Esophagus (tissue), 2 donors: ENCODE measurements around the gene GJA5. TPM values are rescaled to one million over a fixed set of nuclear protein-coding genes. Genes with fewer than 3 reads are reported as not detected.

Experiments
- H3K27ac ChIP-seq, 2 donors: one replicate each; pipeline ENCODE4 v1.5.1; 2013; ENCODE audit warnings: low read depth in 2 of 2, mild to moderate bottlenecking in 2 of 2, inconsistent platforms in 1 of 2, low read length in 1 of 2, moderate library complexity in 1 of 2
- H3K27me3 ChIP-seq, 2 donors: one replicate each; pipeline ENCODE4 v1.6.1; 2013; ENCODE audit warnings: low read length in 2 of 2, control low read depth in 1 of 2, mild to moderate bottlenecking in 1 of 2; ENCODE audit not compliant: insufficient read depth in 2 of 2, control insufficient read depth in 1 of 2
- H3K36me3 ChIP-seq, 2 donors: one replicate each; pipeline ENCODE4 v1.6.1; 2013; ENCODE audit warnings: low read length in 1 of 2; ENCODE audit not compliant: control insufficient read depth in 2 of 2, insufficient read depth in 2 of 2
- H3K4me1 ChIP-seq, 2 donors: one replicate each; pipeline ENCODE4 v1.6.1; 2013; ENCODE audit warnings: low read length in 1 of 2; ENCODE audit not compliant: control insufficient read depth in 2 of 2, insufficient read depth in 2 of 2
- H3K4me3 ChIP-seq, 2 donors: one replicate each; pipeline ENCODE4 v1.5.1; 2013; ENCODE audit warnings: low read length in 2 of 2, mild to moderate bottlenecking in 2 of 2, low read depth in 1 of 2, moderate library complexity in 1 of 2
- H3K9me3 ChIP-seq, 2 donors: one replicate each; pipeline ENCODE4 v1.6.1; 2013; ENCODE audit warnings: mild to moderate bottlenecking in 2 of 2, low read depth in 1 of 2, low read length in 1 of 2, moderate library complexity in 1 of 2; ENCODE audit not compliant: control insufficient read depth in 2 of 2, insufficient read depth in 1 of 2
- WGBS, 2 donors: extraction: QIAGEN DNeasy Blood & Tissue Kit; methylation state at CpG; one replicate each; pipeline ENCODE4 v1.1.7; 2013; 5-methylcytosine and 5-hydroxymethylcytosine counted together
- polyA plus RNA-seq, 2 donors: library from polyadenylated mRNA; stranded (reverse); fragments of 200-250 nt; gene quantifications; one replicate each; pipeline ENCODE4 v1.2.3, GENCODE V29; 2013
- donor health status: healthy with polysubstance abuse.
- donor health status: Bipolar disorder and iron deficiency.

The GJA5 gene
- polyA plus RNA-seq, 2 donors: 0.37 to 1.4 TPM

DNA sequence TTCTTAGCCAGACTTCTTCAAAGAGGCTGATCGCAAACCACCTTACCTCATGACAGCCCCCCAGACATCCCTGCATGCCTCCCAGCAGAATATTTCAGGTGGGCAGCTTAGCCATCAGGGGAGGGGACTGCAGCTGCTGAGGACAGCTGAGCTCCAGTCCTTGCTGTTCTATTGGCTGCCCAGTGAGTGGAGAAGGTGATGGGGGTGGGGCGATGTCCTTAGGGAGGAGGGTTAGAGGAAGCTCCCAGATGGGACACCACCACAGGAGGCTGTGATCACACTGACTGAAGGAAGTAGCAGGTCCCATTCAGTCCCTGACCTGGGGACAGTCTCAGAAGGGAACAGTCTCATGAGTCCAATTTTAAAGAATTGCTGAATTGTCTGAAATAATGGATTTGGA, 38.3 kb downstream of the GJA5 start:
- H3K27me3 ChIP-seq: no peaks in the 10 kb centered on the region
- no peak overlapping the region for H3K4me3 ChIP-seq
- H3K9me3 ChIP-seq: no peaks in the 10 kb centered on the region
- 86 to 97% methylated on average over 2 of the region's 2 CpGs for WGBS, 2 donors
- H3K27ac ChIP-seq: no peak overlapping the region
- H3K4me1 ChIP-seq: peaks cover 2 to 15% of the 10 kb centered on the region in 2 donors
- no peaks in the 10 kb centered on the region for H3K36me3 ChIP-seq

DNA sequence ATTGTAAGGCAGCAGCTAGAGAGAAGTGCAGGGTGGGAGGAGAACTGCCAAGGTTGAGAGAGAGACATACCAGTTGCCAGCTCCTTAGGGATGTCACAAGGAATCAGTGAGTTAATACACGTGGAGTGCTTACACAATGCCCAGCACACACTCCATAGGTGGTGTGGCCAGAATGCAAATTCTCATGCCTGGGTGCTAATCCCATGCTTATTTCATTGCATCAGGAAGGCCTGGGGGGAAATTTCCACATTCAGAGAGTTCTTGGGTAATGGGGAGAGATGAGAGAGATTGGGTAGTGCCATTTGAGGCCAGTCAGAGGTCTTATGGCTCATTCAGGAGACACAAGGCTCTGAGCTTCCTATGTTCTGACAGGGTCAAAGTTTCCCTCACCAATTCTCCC, 38.7 kb downstream of the GJA5 start:
- Histone ChIP-seq H3K27me3 (no peaks in the 10 kb centered on the region), H3K4me3 (no peak overlapping the region), H3K27ac (no peak overlapping the region), H3K36me3 (no peaks in the 10 kb centered on the region), H3K4me1 (peaks cover 2 to 15% of the 10 kb centered on the region in 2 donors), H3K9me3 (no peaks in the 10 kb centered on the region)
- WGBS, 2 donors: 49 to 56% methylated on average over 1 of the region's 1 CpG

DNA sequence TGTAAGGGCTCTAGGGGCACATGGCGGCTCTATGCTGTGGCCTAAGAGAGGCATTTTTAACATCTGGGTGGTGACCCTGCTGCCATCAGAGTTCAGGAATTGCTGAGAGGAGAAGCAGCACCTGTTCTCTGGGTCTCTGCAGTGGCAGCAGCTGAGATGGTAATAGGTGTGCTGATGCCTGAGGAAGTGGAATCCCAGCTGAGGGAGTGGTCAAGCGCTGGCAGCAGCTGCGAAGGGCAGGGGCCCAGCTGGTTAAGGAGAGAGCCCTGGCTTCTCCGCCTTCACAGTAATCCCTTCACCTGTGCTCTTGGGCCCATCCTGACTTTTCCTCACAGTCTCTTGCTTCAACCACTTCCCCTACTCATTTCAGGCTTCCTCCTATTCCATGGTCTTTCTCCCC, 39.8 kb downstream of the GJA5 start:
- peaks cover 2 to 15% of the 10 kb centered on the region in 2 donors for H3K4me1 ChIP-seq

DNA sequence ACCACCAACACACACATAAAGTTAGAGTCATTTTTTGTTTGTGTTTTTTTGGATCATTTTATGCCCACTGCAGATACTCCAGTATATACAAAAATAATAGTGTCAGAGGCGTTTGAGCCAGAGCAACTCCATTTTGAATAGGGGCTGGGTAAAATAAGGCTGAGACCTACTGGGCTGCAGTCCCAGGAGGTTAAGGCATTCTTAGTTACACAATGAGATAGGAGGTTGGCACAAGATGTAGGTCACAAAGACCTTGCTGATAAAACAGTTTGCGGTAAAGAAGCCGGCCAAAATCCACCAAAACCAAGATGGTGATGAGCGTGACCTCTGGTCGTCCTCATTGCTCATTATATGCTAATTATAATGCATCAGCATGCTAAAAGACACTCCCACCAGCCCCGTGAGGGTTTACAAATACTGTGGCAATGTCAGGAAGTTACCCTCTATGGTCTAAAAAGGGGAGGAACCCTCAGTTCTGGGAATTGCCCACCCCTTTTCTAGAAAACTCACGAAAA, 40.6 kb downstream of the GJA5 start:
- H3K4me3 ChIP-seq: no peak overlapping the region
- H3K36me3 ChIP-seq: no peaks in the 10 kb centered on the region
- no peaks in the 10 kb centered on the region for H3K27me3 ChIP-seq
- no peaks in the 10 kb centered on the region for H3K9me3 ChIP-seq
- H3K4me1 ChIP-seq: peaks cover 2 to 15% of the 10 kb centered on the region in 2 donors
- H3K27ac ChIP-seq: no peak overlapping the region
- whole genome bisulfite sequencing, 2 donors: 71 to 82% methylated on average over 7 of the region's 7 CpGs

More for the DNA sequence above, 39.8 kb downstream of the GJA5 start:
- Histone ChIP-seq H3K36me3 (no peaks in the 10 kb centered on the region), H3K4me3 (no peak overlapping the region), H3K9me3 (no peaks in the 10 kb centered on the region), H3K27ac (no peak overlapping the region), H3K27me3 (no peaks in the 10 kb centered on the region)
- WGBS, 2 donors: 88 to 97% methylated on average over 3 to 4 of the region's 4 CpGs

DNA sequence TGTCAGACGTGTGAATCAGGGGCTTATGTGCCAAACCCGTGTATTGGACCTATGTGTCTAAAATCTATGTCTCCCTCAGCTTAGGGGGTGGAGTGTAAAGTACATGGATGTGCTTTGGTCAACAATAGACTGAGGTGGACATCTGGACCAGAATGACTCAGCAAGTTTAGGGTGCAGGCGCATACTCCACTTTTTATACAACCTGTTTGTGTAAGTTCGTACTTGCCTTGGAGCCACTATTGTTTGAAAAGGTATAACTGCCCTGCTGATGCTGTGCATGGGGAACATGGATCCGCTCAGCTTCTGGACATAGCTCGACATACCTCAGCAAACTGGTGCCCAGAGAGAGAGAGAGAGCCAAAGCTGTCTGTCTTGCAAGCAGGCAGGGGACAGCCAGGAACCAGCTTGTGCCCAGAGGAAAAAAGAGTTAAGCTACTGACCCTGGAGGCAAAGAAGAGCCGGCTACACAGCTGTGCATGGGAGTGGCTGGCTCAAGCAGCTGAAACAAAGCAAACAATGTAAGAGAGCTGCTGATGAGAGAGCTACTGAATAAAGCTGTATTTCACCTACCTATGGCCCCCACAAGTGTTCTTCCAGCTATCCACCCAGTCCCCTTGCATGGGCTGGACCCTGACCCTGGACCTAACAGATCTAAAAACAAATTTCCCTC, 41.2 kb downstream of the GJA5 start:
- Histone ChIP-seq H3K9me3 (no peaks in the 10 kb centered on the region), H3K4me1 (peaks cover 2 to 15% of the 10 kb centered on the region in 2 donors), H3K27me3 (no peaks in the 10 kb centered on the region), H3K27ac (peak overlapping the region in 1 of 2 donors; percentile 62), H3K4me3 (no peak overlapping the region), H3K36me3 (no peaks in the 10 kb centered on the region)
- WGBS, 2 donors: 80 to 86% methylated on average over 7 of the region's 7 CpGs

DNA sequence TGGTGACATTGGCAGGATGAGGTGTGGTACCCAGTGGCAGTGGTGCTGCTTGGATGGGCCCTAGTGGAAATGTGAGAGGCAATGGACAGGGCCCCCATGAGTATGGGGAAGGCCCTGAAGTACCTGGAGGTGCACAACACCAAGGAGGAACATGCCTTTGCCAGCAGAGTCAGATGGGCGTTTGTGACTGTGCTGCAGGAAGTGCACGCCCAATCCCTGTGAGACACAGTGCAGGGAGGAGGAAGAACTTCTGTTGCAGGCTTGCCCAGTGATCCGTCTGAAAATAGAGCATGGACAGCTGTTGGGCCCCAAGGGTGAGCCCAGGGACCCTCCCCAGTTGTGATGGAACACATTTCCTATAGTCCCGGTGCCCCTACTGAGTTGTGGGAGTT, 42.7 kb downstream of the GJA5 start:
- 47 to 57% methylated on average over 4 of the region's 4 CpGs for WGBS, 2 donors
- Histone ChIP-seq H3K4me1 (peaks cover 2 to 15% of the 10 kb centered on the region in 2 donors), H3K27me3 (no peaks in the 10 kb centered on the region), H3K4me3 (no peak overlapping the region), H3K27ac (peak overlapping the region; percentile 93), H3K9me3 (no peaks in the 10 kb centered on the region), H3K36me3 (no peaks in the 10 kb centered on the region)

DNA sequence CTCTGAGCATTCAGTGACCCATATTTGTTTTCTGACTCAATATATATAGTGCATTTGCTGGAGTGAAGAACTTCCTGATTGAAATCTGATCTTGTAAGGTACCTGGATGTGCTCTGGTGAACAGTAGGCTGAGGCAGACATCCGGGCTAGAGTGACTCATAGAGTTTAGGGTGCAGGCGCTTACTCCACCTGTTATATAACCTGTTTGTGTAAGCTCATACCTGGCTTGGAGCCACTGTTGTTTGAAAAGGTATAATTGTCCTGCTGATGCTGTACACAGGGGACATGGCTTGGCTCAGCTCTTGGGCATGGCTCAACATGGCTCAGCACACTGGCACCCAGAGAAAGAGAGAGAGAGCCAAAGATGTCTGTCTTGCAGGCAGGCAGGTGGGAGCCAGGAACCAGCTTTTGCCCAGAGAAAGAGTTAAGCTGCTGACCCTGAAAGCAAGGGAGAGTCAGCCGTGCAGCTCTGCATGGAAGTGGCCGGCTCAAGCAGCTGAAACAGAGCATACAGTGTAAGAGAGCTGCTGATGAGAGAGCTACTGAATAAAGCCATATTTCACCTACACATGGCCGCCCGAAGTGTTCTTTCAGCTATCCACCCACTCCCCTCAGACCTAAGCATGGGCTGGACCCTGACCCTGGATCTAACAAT, 43.2 kb downstream of the GJA5 start:
- Histone ChIP-seq H3K27ac (peak overlapping the region; percentile 93), H3K36me3 (no peaks in the 10 kb centered on the region), H3K4me3 (no peak overlapping the region), H3K27me3 (no peaks in the 10 kb centered on the region), H3K4me1 (peaks cover 2 to 15% of the 10 kb centered on the region in 2 donors), H3K9me3 (no peaks in the 10 kb centered on the region)
- WGBS, 2 donors: 56 to 66% methylated on average over 6 of the region's 6 CpGs

DNA sequence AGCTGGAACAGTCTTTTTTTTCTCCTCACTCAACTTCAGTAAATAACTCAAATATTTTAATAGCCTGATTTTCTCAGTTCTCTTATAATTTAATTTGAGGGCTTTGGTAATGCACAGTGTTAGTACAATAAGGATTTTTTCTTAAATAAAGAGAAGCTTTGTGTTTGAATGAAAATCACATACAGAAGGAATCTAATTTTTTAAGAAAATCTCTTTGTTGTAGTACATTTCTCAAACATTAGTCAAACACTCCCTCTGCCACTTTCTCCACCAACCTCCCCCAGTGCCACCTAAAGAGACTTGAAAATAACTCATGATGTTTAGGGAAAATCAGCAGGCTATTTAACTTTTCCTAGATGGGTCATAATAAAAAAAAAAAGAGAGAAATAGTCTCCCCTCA, 47.8 kb downstream of the GJA5 start:
- Histone ChIP-seq H3K4me3 (no peak overlapping the region), H3K27me3 (no peaks in the 10 kb centered on the region), H3K9me3 (no peaks in the 10 kb centered on the region), H3K36me3 (no peaks in the 10 kb centered on the region), H3K27ac (no peak overlapping the region), H3K4me1 (peaks cover 0 to 5% of the 10 kb centered on the region in 2 donors)
